Breast epithelium (tissue), 4 donors: ENCODE measurements around the gene RPUSD1. TPM values are rescaled to one million over a fixed set of nuclear protein-coding genes. Genes with fewer than 3 reads are reported as not detected.

Experiments
- DNase-seq, 2 donors: peaks; one replicate each; pipeline ENCODE4 v3.0.0-alpha.2; 2019; ENCODE audit warnings: low spot score in 2 of 2
- H3K27ac ChIP-seq, 2 donors: fragments of 200-600 bp; sonication (generic) in 1 of 2; one replicate each; pipeline ENCODE4 v1.5.1; 2016 to 2019; ENCODE audit warnings: mild to moderate bottlenecking in 1 of 2
- H3K27me3 ChIP-seq, 2 donors: fragments of 200-600 bp; sonication (generic) in 1 of 2; one replicate each; pipeline versions ENCODE4 v1.5.1 to v1.6.0; 2017 to 2019; ENCODE audit warnings: control low read depth in 1 of 2, mild to moderate bottlenecking in 1 of 2
- H3K36me3 ChIP-seq: fragments of 200-600 bp; one replicate; pipeline ENCODE4 v1.5.1; 2019
- H3K4me1 ChIP-seq, 2 donors: fragments of 200-600 bp; sonication (generic); one replicate each; pipeline ENCODE4 v1.5.1; 2016 to 2019; ENCODE audit warnings: control low read depth in 1 of 2
- H3K4me3 ChIP-seq, 3 donors: fragments of 200-600 bp; sonication (generic); 1 replicate in 2 of 3; 2 replicates in 1 of 3; pipeline ENCODE4 v1.5.1; 2016 to 2019; ENCODE audit warnings: mild to moderate bottlenecking in 3 of 3, moderate library complexity in 2 of 3
- H3K9me3 ChIP-seq, 2 donors: fragments of 200-600 bp; sonication (generic) in 1 of 2; one replicate each; pipeline ENCODE4 v1.5.1; 2016 to 2019; ENCODE audit warnings: control low read depth in 1 of 2
- CTCF ChIP-seq, 3 donors: fragments of 450-650 bp; IDR thresholded peaks; one replicate each; pipeline ENCODE4 v1.5.1; 2016 to 2017; ENCODE audit warnings: antibody characterized with exemption in 3 of 3, mild to moderate bottlenecking in 3 of 3, moderate library complexity in 3 of 3
- POLR2A ChIP-seq: fragments of 450-650 bp; IDR thresholded peaks from one replicate; pipeline ENCODE4 v1.6.1; 2016; ENCODE audit warnings: antibody characterized with exemption, mild to moderate bottlenecking, moderate library complexity
- POLR2AphosphoS5 ChIP-seq, 3 donors: sonication (generic); formaldehyde crosslinking; IDR thresholded peaks; one replicate each; pipeline ENCODE4 v1.6.1; 2017; ENCODE audit warnings: antibody characterized with exemption in 3 of 3
- intact Hi-C: fragments of 100-400 bp; cut with DNase I; formaldehyde crosslinking; loops from one replicate; pipeline ENCODE4 v1.15.1; 2023; ENCODE audit warnings: low total_unique reads
- total RNA-seq, 3 donors: library from RNA; depleted of rRNA; stranded (reverse); fragments of >200 nt; gene quantifications; one replicate each; pipeline ENCODE4 v1.1.0, GENCODE V29; 2016

The RPUSD1 gene
- total RNA-seq, 3 donors from 2014 or later = 13.1 to 18.4 (median 16.1) TPM

GRCh38 chr16:788399-789126, 382 bp upstream of the RPUSD1 start, which contains the start of gene CHTF18:
Gene CHTF18, plus strand, starts transcription at chr16:788620. Its CDS starts 65 bp downstream, at chr16:788685.
- Histone ChIP-seq H3K27ac (peak within 1 kb of the TSS; percentile 40 to 59), H3K27me3 (no peaks in the 10 kb centered on the region), H3K36me3 (no peaks in the 10 kb centered on the region), H3K4me3 (peak within 1 kb of the TSS; percentile 76 to 99 (median 93)), H3K4me1 (peaks cover 5 to 11% of the 10 kb centered on the region in 2 donors), H3K9me3 (no peaks in the 10 kb centered on the region)
- TF ChIP-seq POLR2AphosphoS5 (IDR thresholded peaks at IDR 0.05) = no peak
- TF ChIP-seq POLR2A = no peak
- TF ChIP-seq CTCF (IDR thresholded peaks at IDR 0.05) = no peak
- peak; percentile 93 to 94 for DNase-seq
- intact Hi-C loops = no loop called here

GRCh38 chr16:787321-787966, 737 bp downstream of the RPUSD1 start:
- Histone ChIP-seq H3K4me3 (peak overlapping the region; percentile 76 to 99 (median 93)), H3K27me3 (peaks cover 2 to 10% of the 10 kb centered on the region in 2 donors), H3K9me3 (no peaks in the 10 kb centered on the region), H3K27ac (peak overlapping the region in 1 of 2 donors; percentile 40), H3K36me3 (no peaks in the 10 kb centered on the region), H3K4me1 (peaks cover 5 to 11% of the 10 kb centered on the region in 2 donors)
- TF ChIP-seq POLR2AphosphoS5 (IDR thresholded peaks at IDR 0.05) = no peak
- TF ChIP-seq POLR2A = no peak
- TF ChIP-seq CTCF (IDR thresholded peaks at IDR 0.05) = no peak
- DNase-seq = no peak
- intact Hi-C loops = no loop called here

- Histone ChIP-seq H3K36me3 (no peaks in the 10 kb centered on the region), H3K9me3 (no peaks in the 10 kb centered on the region), H3K27ac (no peak overlapping the region), H3K27me3 (peaks cover 8 to 26% of the 10 kb centered on the region in 2 donors), H3K4me3 (no peak overlapping the region), H3K4me1 (peaks cover 5 to 11% of the 10 kb centered on the region in 2 donors)
- intact Hi-C loops = loop anchor here (2.0 kb wide), 1 partner anchor 69 kb away; no protein-coding TSS in a partner anchor
- TF ChIP-seq CTCF (IDR thresholded peaks at IDR 0.05) (peak; percentile 44 to 78 (median 63)), POLR2AphosphoS5 (IDR thresholded peaks at IDR 0.05) (no peak)
- DNase-seq = peak; percentile 41 to 79
Observed at GRCh38 chr16:785563-786535, 2.3 kb downstream of the RPUSD1 start.

- TF ChIP-seq CTCF (IDR thresholded peaks at IDR 0.05) (no peak), POLR2A (no peak), POLR2AphosphoS5 (IDR thresholded peaks at IDR 0.05) (no peak)
- intact Hi-C loops = loop anchor here (2.0 kb wide), 1 partner anchor 68 kb away; no protein-coding TSS in a partner anchor
Observed at GRCh38 chr16:784431-784830, 3.8 kb downstream of the RPUSD1 start.

More at GRCh38 chr16:784431-784830, 3.8 kb downstream of the RPUSD1 start:
- Histone ChIP-seq H3K36me3 (no peaks in the 10 kb centered on the region), H3K9me3 (no peaks in the 10 kb centered on the region), H3K4me1 (peaks cover 5 to 11% of the 10 kb centered on the region in 2 donors), H3K27me3 (peaks cover 10 to 40% of the 10 kb centered on the region in 2 donors), H3K27ac (no peak overlapping the region), H3K4me3 (no peak overlapping the region)
- DNase-seq = no peak
